T-helper 2 cell treated with Interferon-gamma antibody and Interleukin-4, amounts not matched to agents 5 μg/mL and 100 μg/mL, for 36 hours (primary cell): ENCODE data around the gene PTER.
A peak's percentile ranks its signal among the peaks of the same experiment; 100 is the strongest.

Experiments
- DNase-seq: peaks from one replicate; pipeline ENCODE4 v3.0.0; 2021; ENCODE audit warnings: low spot score
- H3K27ac Mint-ChIP-seq: one replicate; pipeline ENCODE4 v1.8.0; 2021; ENCODE audit warnings: mild to moderate bottlenecking, mixed read lengths
- H3K27me3 Mint-ChIP-seq: one replicate; pipeline ENCODE4 v1.8.0; 2021; ENCODE audit warnings: low read depth, mixed read lengths
- H3K36me3 Mint-ChIP-seq: one replicate; pipeline ENCODE4 v1.8.0; 2021; ENCODE audit warnings: low read depth, mixed read lengths
- H3K4me1 Mint-ChIP-seq: one replicate; pipeline ENCODE4 v1.8.0; 2021; ENCODE audit warnings: low read depth, mixed read lengths
- H3K4me3 Mint-ChIP-seq: one replicate; pipeline ENCODE4 v1.8.0; 2022; ENCODE audit warnings: mild to moderate bottlenecking, moderate library complexity, mixed read lengths
- H3K9me3 Mint-ChIP-seq: one replicate; pipeline ENCODE4 v1.8.0; 2021; ENCODE audit warnings: mixed read lengths

PTER gene, protein sequence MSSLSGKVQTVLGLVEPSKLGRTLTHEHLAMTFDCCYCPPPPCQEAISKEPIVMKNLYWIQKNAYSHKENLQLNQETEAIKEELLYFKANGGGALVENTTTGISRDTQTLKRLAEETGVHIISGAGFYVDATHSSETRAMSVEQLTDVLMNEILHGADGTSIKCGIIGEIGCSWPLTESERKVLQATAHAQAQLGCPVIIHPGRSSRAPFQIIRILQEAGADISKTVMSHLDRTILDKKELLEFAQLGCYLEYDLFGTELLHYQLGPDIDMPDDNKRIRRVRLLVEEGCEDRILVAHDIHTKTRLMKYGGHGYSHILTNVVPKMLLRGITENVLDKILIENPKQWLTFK

DNA sequence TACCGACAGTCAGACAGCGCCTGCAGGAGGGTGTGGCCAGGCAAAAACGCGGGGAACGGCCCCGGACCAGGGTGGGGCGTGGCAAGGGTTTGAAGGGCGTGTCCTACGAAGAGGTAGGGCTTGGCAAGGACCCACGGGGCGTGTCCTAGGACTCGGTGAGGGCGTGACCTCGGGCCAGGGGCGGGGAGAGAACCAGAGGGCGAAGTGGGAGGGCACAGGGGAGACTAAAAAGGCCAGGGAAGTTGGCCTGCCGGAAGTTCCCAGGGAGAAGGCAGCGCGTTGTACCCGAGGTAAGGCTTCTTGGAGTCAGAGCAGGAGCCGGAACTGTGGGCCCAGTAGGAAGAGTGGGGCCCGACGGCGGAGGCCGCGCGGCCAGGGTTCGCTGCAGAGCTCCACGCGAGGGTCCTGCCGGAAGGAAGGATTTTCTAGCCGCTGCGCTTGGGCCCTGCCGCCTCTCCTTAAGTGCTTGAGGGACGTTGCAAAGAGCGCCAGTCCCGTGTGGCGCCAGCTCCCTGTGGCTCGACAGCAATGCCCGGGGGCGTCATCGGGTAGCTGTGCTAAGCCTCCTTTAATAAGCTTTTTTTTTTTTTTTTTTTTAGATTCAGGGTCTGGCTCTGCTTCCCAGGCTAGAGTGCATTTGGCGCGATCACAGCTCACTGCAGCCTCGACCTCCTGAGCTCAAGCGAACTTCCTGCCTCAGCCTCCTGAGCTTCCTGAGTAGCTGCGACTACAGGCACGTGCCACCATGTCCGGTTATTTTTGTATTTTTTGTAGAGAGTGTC is at the start of gene PTER:
Gene PTER (plus strand): TSS at position 253 of the 782 bp plus-strand sequence. CDS start 47,375 bp downstream, outside the sequence.
- Mint-ChIP-seq H3K9me3 (no peaks in the 10 kb centered on the region), H3K4me3 (peak within 1 kb of the TSS; percentile 87), H3K36me3 (peaks cover 24% of the 10 kb centered on the region), H3K27ac (peak within 1 kb of the TSS; percentile 96), H3K4me1 (peaks cover 40% of the 10 kb centered on the region), H3K27me3 (peaks cover under 1% of the 10 kb centered on the region)
- DNase-seq = peak; percentile 97

DNA sequence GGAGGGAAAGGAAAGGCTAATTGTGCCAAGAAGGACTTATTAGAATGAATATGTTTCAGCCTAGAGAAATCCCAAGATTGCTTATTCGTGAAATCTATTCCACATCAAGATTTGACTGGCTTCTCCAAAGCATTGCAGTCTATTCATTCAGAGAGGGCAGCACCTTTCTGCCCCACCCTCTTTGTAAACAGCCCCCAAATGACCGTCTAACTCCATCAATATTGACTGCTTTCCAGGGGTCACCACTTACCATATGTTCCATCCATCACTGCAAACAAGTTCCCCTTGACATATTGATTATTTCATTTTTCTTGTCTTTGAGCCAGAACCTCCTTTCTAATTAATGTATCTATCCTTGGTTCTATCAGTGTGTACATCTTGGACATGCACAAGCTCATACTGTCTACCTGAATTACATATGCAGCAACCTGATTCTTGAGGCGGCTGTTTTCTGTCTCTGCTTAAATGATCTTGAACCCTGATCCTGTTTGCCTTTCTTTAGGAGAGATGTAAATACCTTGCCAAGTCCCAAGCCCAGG is 44.2 kb upstream of the PTER start:
- Mint-ChIP-seq H3K4me3 (no peak overlapping the region), H3K36me3 (no peaks in the 10 kb centered on the region), H3K4me1 (no peaks in the 10 kb centered on the region), H3K27me3 (no peaks in the 10 kb centered on the region), H3K27ac (no peak overlapping the region), H3K9me3 (no peaks in the 10 kb centered on the region)
- DNase-seq = no peak

DNA sequence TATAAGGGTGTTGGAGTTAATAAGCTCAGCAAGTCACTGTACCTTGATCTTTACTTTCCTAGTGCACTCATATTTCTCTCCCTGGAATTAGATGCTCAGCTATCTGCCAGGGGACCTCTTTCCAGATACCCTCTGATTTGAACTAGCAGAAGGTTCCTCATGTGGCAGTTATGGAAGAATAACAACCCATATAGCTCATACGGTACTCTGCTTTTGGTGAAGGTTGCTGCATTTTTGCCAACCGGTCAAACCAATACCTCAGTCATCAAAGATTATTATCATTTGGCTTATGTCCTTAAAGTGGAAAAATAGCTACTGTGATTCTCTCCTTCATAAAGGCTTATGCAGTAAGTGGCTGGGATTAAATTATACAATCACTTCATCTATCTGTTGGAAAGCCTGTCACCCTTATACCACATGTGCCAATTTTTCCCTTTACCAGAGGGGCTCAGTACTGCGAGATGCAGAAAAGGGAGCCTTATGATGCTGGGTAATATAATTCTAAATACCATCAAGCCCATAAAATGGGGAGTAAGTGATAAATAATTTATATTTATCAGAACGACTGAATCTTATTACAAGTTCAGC is 43.4 kb upstream of the PTER start:
- Mint-ChIP-seq H3K27me3 (no peaks in the 10 kb centered on the region), H3K9me3 (no peaks in the 10 kb centered on the region), H3K27ac (no peak overlapping the region), H3K36me3 (no peaks in the 10 kb centered on the region), H3K4me3 (no peak overlapping the region), H3K4me1 (no peaks in the 10 kb centered on the region)
- DNase-seq = no peak

DNA sequence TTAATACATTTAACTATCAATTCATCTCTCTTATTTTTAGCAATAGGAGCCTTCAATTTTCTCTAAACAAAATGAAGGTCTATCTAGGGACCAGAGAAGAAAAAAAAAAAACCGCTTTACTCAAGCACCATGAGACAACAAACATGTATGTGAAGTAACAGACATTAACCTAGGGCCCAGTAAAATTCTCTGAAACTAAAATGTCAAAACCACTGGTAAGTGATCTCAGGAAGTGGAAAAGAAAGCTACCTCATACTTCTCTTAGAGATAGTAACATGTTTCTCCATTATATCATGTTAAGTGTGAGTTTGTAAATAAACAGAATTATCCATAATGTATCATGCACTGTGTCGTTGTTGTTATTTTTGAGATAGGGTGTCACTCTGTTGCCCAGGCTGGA is 35.4 kb upstream of the PTER start:
- peaks cover 2% of the 10 kb centered on the region for H3K4me1 Mint-ChIP-seq
- no peaks in the 10 kb centered on the region for H3K36me3 Mint-ChIP-seq
- H3K4me3 Mint-ChIP-seq = no peak overlapping the region

DNA sequence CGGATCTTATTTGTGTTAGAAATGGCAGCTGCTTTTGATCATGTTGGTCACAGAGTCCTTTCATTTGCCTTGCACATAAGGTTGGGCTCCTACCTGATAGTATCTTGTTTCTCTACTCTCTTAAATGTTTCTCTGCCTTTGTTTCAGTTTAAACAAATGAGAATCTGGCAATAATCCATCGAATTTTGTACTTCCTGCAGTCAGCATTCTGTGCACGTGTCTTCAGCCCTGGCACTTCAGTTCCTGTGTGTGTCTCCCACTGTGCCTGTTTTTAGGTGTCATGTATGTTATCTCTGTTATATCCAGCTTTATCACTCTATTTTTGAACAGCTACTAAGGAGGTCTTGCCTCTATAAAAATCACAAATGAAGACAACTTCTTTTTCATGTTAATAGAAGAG is 28.4 kb upstream of the PTER start:
- Mint-ChIP-seq H3K27ac (no peak overlapping the region), H3K27me3 (peaks cover 10% of the 10 kb centered on the region), H3K4me3 (no peak overlapping the region), H3K4me1 (no peaks in the 10 kb centered on the region), H3K9me3 (no peaks in the 10 kb centered on the region), H3K36me3 (no peaks in the 10 kb centered on the region)
- no peak for DNase-seq

More for the DNA sequence above, 35.4 kb upstream of the PTER start:
- Mint-ChIP-seq H3K27me3 (no peaks in the 10 kb centered on the region), H3K27ac (no peak overlapping the region), H3K9me3 (no peaks in the 10 kb centered on the region)
- DNase-seq = no peak

DNA sequence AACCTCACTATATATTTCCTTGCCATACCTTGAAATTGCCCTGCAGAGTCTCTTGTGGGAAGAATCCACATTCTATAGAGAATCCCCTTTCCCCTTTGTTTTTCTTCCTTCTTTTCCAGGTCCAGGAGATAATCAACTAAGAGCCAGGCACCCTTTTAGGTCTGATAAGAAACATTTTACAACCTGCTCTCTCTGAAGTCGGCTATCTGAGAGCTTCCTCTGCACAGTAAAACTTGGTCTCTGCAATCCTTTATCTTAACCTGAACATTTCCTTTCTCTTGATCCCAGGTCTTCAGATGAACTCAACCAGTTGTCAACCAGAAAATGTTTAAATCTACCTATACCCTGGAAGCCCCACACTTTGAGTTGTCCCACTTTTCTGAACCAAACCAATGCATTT is 19.5 kb upstream of the PTER start:
- no peaks in the 10 kb centered on the region for H3K9me3 Mint-ChIP-seq
- no peak for DNase-seq
- H3K27ac Mint-ChIP-seq = no peak overlapping the region
- H3K27me3 Mint-ChIP-seq = peaks cover 4% of the 10 kb centered on the region
- H3K4me3 Mint-ChIP-seq = no peak overlapping the region
- no peaks in the 10 kb centered on the region for H3K4me1 Mint-ChIP-seq
- no peaks in the 10 kb centered on the region for H3K36me3 Mint-ChIP-seq

DNA sequence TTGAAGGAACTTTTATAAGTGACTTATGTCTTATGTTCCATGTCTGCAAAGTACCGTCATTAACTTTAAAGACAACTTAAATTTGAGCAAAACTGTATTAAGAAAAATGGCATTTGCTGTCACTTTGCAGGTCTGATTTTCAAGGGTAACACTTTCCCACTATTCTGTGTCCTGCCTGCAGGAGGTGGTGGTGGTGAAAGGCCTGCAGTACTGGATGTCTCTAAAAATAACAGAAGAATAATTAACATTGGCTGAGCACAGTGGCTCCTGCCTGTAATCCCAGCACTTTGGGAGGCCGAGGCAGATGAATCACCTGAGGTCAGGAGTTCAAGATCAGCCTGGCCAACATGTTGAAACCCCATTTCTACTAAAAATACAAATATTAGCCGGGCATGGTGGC is 13.2 kb upstream of the PTER start:
- Mint-ChIP-seq H3K9me3 (peaks cover 3% of the 10 kb centered on the region), H3K36me3 (no peaks in the 10 kb centered on the region), H3K4me3 (no peak overlapping the region), H3K27me3 (peaks cover 4% of the 10 kb centered on the region), H3K27ac (no peak overlapping the region), H3K4me1 (no peaks in the 10 kb centered on the region)
- no peak for DNase-seq

DNA sequence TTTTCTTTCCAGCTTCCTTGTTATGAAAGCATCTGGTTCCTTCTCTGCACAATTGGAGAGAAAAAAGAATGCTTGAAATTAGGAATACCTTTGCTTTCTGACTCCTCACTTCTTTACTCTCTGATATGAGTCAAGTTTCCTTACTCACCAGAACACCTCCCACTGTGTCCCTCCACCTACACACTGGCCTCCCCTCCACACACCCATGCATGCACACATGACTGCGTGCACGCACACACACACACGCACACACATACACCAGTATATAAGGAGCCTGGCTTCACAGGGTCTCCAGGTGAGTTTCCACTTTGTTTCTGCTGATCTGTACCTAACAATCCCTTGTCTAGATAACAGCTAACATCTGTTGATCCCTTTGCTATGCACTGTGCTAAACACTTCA is 11.4 kb upstream of the PTER start:
- no peak overlapping the region for H3K4me3 Mint-ChIP-seq
- no peaks in the 10 kb centered on the region for H3K36me3 Mint-ChIP-seq
- DNase-seq = no peak
- no peaks in the 10 kb centered on the region for H3K4me1 Mint-ChIP-seq
- peaks cover 3% of the 10 kb centered on the region for H3K9me3 Mint-ChIP-seq
- peaks cover 3% of the 10 kb centered on the region for H3K27me3 Mint-ChIP-seq
- no peak overlapping the region for H3K27ac Mint-ChIP-seq

DNA sequence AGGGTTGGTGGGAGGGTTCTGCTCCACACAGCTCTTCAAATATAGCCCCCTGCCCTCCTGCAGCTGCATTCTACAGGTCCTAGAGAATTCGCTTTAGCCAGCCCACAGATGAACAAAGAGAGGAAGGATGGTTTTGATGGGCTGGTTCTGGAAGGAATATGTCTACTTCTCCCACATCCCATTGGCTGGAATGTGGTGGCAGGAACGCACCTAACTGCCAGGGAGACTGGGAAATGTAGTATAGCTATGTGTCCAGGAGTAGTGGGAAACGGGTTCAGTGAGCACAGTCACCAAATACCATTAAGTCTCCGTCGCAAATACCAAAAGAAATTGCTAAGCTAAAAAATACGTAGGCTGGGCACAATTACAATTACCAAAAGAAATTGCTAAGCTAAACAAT is 7.3 kb upstream of the PTER start:
- H3K36me3 Mint-ChIP-seq = no peaks in the 10 kb centered on the region
- no peak for DNase-seq
- no peak overlapping the region for H3K4me3 Mint-ChIP-seq
- peaks cover 3% of the 10 kb centered on the region for H3K27me3 Mint-ChIP-seq
- no peak overlapping the region for H3K27ac Mint-ChIP-seq
- no peaks in the 10 kb centered on the region for H3K4me1 Mint-ChIP-seq
- H3K9me3 Mint-ChIP-seq = peaks cover 3% of the 10 kb centered on the region

DNA sequence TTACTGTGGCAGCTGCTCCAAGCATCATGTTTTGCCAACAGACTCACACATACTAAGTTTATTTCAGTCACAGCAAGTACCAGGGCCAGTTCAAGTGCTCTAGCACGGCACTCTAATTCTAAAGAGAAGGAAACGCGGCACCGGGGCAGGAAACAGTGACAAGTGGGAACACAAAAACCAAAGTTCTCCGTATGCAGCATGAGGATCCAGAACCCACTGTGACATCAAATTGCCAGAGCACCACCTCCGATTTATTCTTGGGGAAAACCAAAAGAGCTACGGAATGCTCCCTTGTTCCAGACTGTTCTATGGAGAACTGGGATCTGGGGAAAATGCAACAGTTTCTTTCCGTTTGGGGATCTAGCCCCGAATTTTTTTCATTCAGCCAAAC is 448 bp upstream of the PTER start:
- Mint-ChIP-seq H3K36me3 (peaks cover 20% of the 10 kb centered on the region), H3K4me1 (peaks cover 35% of the 10 kb centered on the region), H3K27ac (peak overlapping the region; percentile 96), H3K4me3 (peak overlapping the region; percentile 87), H3K27me3 (peaks cover 3% of the 10 kb centered on the region), H3K9me3 (no peaks in the 10 kb centered on the region)
- DNase-seq = no peak

DNA sequence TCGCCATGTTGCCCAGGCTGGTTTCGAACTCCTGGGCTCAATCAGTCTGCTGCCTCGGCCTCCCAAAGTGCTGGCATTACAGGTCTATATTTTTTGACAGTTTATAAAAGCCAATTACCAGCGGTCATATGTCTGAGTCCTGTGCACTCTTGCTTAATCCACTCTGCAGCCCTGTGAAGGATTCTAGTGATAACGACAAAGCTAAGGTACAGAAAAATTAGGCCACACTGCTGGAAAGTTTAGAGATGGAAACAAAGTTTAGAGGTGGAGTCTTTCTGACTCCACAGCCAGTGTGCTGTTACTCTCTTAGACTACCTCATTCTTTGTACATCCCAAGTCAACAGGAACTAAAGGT is 707 bp downstream of the PTER start:
- DNase-seq = no peak
- peak overlapping the region; percentile 87 for H3K4me3 Mint-ChIP-seq
- H3K9me3 Mint-ChIP-seq = no peaks in the 10 kb centered on the region
- no peaks in the 10 kb centered on the region for H3K27me3 Mint-ChIP-seq
- peaks cover 24% of the 10 kb centered on the region for H3K36me3 Mint-ChIP-seq
- peak overlapping the region; percentile 96 for H3K27ac Mint-ChIP-seq
- H3K4me1 Mint-ChIP-seq = peaks cover 40% of the 10 kb centered on the region

DNA sequence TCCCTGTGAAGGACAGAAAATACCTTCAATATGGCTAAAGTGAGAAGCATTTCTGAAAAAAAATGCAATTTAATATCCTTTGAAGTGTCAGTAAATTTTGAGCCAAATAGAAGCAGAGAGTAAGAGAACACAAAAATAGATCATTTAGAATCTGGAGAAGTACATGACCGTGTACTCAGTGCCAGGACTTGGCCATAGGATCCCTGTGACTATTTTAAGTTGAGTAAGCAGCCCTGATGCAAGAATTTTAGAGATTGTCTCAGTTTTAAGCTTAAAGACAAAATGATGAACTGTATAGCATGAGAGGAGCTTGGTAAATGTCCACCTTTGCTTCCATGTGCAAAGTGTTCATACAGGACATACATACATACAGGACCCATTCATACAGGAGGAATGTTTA is 2.5 kb downstream of the PTER start:
- peak overlapping the region; percentile 62 for H3K4me3 Mint-ChIP-seq
- H3K27me3 Mint-ChIP-seq = no peaks in the 10 kb centered on the region
- peaks cover 41% of the 10 kb centered on the region for H3K4me1 Mint-ChIP-seq
- H3K36me3 Mint-ChIP-seq = peaks cover 32% of the 10 kb centered on the region
- no peaks in the 10 kb centered on the region for H3K9me3 Mint-ChIP-seq
- no peak for DNase-seq
- no peak overlapping the region for H3K27ac Mint-ChIP-seq

DNA sequence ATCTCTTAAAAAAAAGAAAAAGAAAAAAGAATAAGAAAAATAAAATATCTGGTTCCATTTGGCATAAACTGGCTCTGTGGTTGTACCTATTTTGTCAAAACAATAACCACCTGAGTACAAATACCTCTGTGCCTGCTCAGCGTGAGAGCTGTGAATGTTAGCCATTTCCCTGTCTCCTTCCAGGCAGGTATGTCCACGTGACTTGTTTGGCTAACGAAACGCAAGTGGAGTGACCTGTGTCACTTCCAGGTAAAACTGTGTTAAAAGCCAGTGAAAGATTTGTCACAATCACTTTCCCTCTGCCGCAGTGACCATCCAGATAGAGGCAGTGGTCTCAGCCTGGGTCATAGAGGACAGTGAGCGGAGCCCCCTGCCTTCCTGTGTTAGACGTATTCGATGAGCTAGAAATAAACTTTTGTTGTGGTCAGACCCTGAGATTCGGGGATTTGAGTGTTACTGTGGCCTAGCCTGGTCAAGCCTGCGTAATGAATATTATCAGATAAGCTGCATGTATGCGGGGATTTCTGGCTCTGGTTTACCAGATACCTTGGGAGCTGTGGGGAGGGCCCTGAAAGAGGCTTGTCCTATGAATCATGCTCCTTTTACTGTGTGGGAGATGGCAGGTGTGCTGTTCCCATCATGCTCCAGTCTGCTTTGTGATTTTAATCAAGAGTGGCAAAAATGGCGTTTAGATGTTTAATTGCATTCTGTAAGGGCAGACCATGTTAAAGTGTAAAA is 3.8 kb downstream of the PTER start:
- Mint-ChIP-seq H3K4me3 (peak overlapping the region; percentile 30), H3K4me1 (peaks cover 41% of the 10 kb centered on the region)
- DNase-seq = peak; percentile 14

More for the DNA sequence above, 3.8 kb downstream of the PTER start:
- H3K27ac Mint-ChIP-seq = peak overlapping the region; percentile 9
- H3K36me3 Mint-ChIP-seq = peaks cover 32% of the 10 kb centered on the region
- no peaks in the 10 kb centered on the region for H3K9me3 Mint-ChIP-seq
- no peaks in the 10 kb centered on the region for H3K27me3 Mint-ChIP-seq
